GM12878 (cell line): Measurements from ENCODE around the gene PLAAT3. TPM values are rescaled to one million over a fixed set of nuclear protein-coding genes. Genes with fewer than 3 reads are reported as not detected.

Experiments
- ATAC-seq: fragments of 200-7000 bp; cut with Tn5 transposase; 3 replicates; pipeline ENCODE4 v1.9.1; 2020; ENCODE audit warnings: mild to moderate bottlenecking, moderate library complexity
- BruUV-seq: library from RNA; stranded (reverse); fragments of 400-500 nt; replicated peaks from 2 replicates; lab custom pipeline; 2021; lab: Mats Ljungman, UMichigan
- CTCF ChIA-PET: fragments of 300-600 bp; sonication (Branson Sonifier 250); formaldehyde crosslinking; extraction: SDS; loops from one replicate; lab custom pipeline; 2021; ENCODE audit warnings: inconsistent platforms; lab: Yijun Ruan, JAX
- POLR2A ChIA-PET: fragments of 350-600 bp; formaldehyde crosslinking; extraction: SDS; loops from one replicate; lab custom pipeline; 2021; ENCODE audit warnings: inconsistent platforms; lab: Charles Lee
- RAD21 ChIA-PET: fragments of 300-600 bp; sonication (Branson Sonifier 250); formaldehyde crosslinking; loops from one replicate; lab custom pipeline; 2023; ENCODE audit warnings: antibody characterized with exemption; ENCODE audit not compliant: unreplicated experiment; lab: Charles Lee
- SMC1A ChIA-PET: fragments of 300-600 bp; sonication (Branson Sonifier 250); formaldehyde crosslinking; loops from one replicate; lab custom pipeline; 2023; ENCODE audit not compliant: unreplicated experiment, uncharacterized antibody; lab: Charles Lee
- DNase-seq: peaks from one replicate; pipeline ENCODE4 v3.0.0-alpha.2; 2011; ENCODE audit warnings: low read depth, low spot score
- FAIRE-seq: peaks from 3 replicates; lab custom pipeline; 2011; peaks lifted over from hg19 to GRCh38; lab: Jason Lieb, UNC
- H2AFZ ChIP-seq: 2 replicates; pipeline ENCODE4 v1.6.0; 2011; ENCODE audit warnings: low read depth, low read length, control low read depth; ENCODE audit not compliant: control insufficient read depth
- H3K27ac ChIP-seq: 2 replicates; pipeline ENCODE4 v1.5.1; 2011; ENCODE audit warnings: control low read depth; ENCODE audit not compliant: control insufficient read depth, insufficient read depth
- H3K27me3 ChIP-seq, 2 experiments: replicated peaks in 1 of 2; 2 replicates each; pipeline versions ENCODE4 v1.6.0 to v1.6.1; 2011; ENCODE audit warnings: low read length in 1 of 2; ENCODE audit not compliant: control insufficient read depth in 2 of 2, insufficient read depth in 2 of 2
- H3K36me3 ChIP-seq, 2 experiments: 2 replicates each; pipeline ENCODE4 v1.5.1; 2011; ENCODE audit warnings: low read length in 1 of 2; ENCODE audit not compliant: control insufficient read depth in 2 of 2, insufficient read depth in 2 of 2
- H3K4me1 ChIP-seq: 2 replicates; pipeline ENCODE4 v1.6.1; 2011; ENCODE audit warnings: mild to moderate bottlenecking, low read length, moderate library complexity, mixed read lengths; ENCODE audit not compliant: control insufficient read depth, insufficient read depth
- H3K4me2 ChIP-seq: 2 replicates; pipeline ENCODE4 v1.6.0; 2011; ENCODE audit warnings: control low read depth; ENCODE audit not compliant: control insufficient read depth, insufficient read depth
- H3K4me3 ChIP-seq: fragments of 200-600 bp; sonication (generic); 2 replicates; pipeline ENCODE4 v1.5.1; 2016
- H3K79me2 ChIP-seq: 2 replicates; pipeline ENCODE4 v1.6.0; 2011; ENCODE audit warnings: low read length; ENCODE audit not compliant: control insufficient read depth, insufficient read depth
- H3K9ac ChIP-seq: 2 replicates; pipeline ENCODE4 v1.8.0; 2011; ENCODE audit warnings: low read length, control low read depth, mixed read lengths; ENCODE audit not compliant: control insufficient read depth, insufficient read depth
- H3K9me3 ChIP-seq: replicated peaks from 3 replicates; pipeline ENCODE4 v1.5.1; 2011; ENCODE audit warnings: mild to moderate bottlenecking, low read length; ENCODE audit not compliant: control insufficient read depth, insufficient read depth
- H4K20me1 ChIP-seq: 2 replicates; pipeline ENCODE4 v1.6.0; 2011; ENCODE audit not compliant: control insufficient read depth, insufficient read depth
- ASH2L ChIP-seq: fragments of 300-600, 200-600 bp; sonication (generic); IDR thresholded peaks from 2 replicates; pipeline ENCODE4 v1.6.1; 2017; ENCODE audit warnings: low read depth, mild to moderate bottlenecking, borderline replicate concordance
- CEBPZ ChIP-seq: fragments of 150-350 bp; IDR thresholded peaks from 2 replicates; pipeline ENCODE4 v1.6.1; 2016; ENCODE audit warnings: low read depth, low read length
- DPF2 ChIP-seq: fragments of 450-650 bp; IDR thresholded peaks from 2 replicates; pipeline ENCODE4 v1.6.1; 2017; ENCODE audit warnings: mild to moderate bottlenecking
- E2F8 ChIP-seq: fragments of 450-650 bp; IDR thresholded peaks from 2 replicates; pipeline ENCODE4 v1.6.1; 2018; ENCODE audit warnings: mild to moderate bottlenecking, low read depth, moderate library complexity; ENCODE audit not compliant: partially characterized antibody
- IKZF1 ChIP-seq: fragments of 450-650 bp; conservative IDR thresholded peaks from 2 replicates; pipeline ENCODE4 v1.6.1; 2017; ENCODE audit warnings: antibody characterized with exemption, mild to moderate bottlenecking
- IKZF2 ChIP-seq, 2 experiments: fragments of 450-650 bp; IDR thresholded peaks; 2 replicates each; pipeline ENCODE4 v1.6.1; 2017; ENCODE audit warnings: mild to moderate bottlenecking in 2 of 2, moderate library complexity in 2 of 2
- JUNB ChIP-seq: IDR thresholded peaks from 2 replicates; pipeline ENCODE4 v1.6.1; 2016; ENCODE audit warnings: antibody characterized with exemption, mild to moderate bottlenecking
- POLR2AphosphoS5 ChIP-seq: IDR thresholded peaks from 2 replicates; pipeline ENCODE4 v1.6.1; 2011; ENCODE audit warnings: mild to moderate bottlenecking, low read length, inconsistent platforms
- POU2F2 ChIP-seq: IDR thresholded peaks from 3 replicates; pipeline ENCODE4 v1.6.1; 2011; ENCODE audit warnings: low read depth, mild to moderate bottlenecking, low read length, borderline replicate concordance
- RUNX3 ChIP-seq: IDR thresholded peaks from 2 replicates; pipeline ENCODE4 v1.6.1; 2012; ENCODE audit warnings: low read length, inconsistent platforms
- SMAD1 ChIP-seq: fragments of 450-650 bp; IDR thresholded peaks from 2 replicates; pipeline ENCODE4 v1.6.1; 2018; ENCODE audit warnings: mild to moderate bottlenecking, low read depth; ENCODE audit not compliant: partially characterized antibody
- ZNF207 ChIP-seq: fragments of 450-650 bp; IDR thresholded peaks from 2 replicates; pipeline ENCODE4 v1.6.1; 2014; ENCODE audit warnings: antibody characterized with exemption, mild to moderate bottlenecking, borderline replicate concordance
- WGBS: methylation state at CpG from one replicate; pipeline ENCODE4 v1.1.6; 2016; ENCODE audit warnings: low lambda C conversion rate; ENCODE audit not compliant: insufficient replicate concordance, insufficient coverage; ENCODE audit errors: missing lambda C conversion rate; 5-methylcytosine and 5-hydroxymethylcytosine counted together
- in situ Hi-C: fragments of 300-500 bp; cut with MboI; formaldehyde crosslinking; loops from 9 replicates; pipeline ENCODE4 v1.14.3; 2018; ENCODE audit warnings: mixed read lengths
- intact Hi-C: fragments of 100-400 bp; cut with micrococcal nuclease; formaldehyde crosslinking; loops from one replicate; pipeline ENCODE4 v1.14.2; 2022; ENCODE audit not compliant: unreplicated experiment
- polyA plus RNA-seq, 11 experiments: library from polyadenylated mRNA; depleted of rRNA in 4 of 11; unstranded in 6 of 11; stranded (reverse) in 5 of 11; fragments of >200 nt; fragmentation: Nextera tagmentation in 4 of 11; fragmentation: Illumina TruSeq in 1 of 11; extraction: Ambion mirVana in 4 of 11; extraction: Trizol in 1 of 11; gene quantifications; 1 replicate in 1 of 11; 2 replicates in 10 of 11; pipeline versions ENCODE4 v1.2.1 to v1.2.3, GENCODE V29; 2011 to 2016; ENCODE audit warnings: inconsistent platforms in 2 of 11, missing spikeins in 2 of 11, low read depth in 1 of 11
- total RNA-seq, 4 experiments: library from RNA; depleted of rRNA in 3 of 4; stranded (reverse); fragments of >200 nt in 3 of 4; fragmentation: Illumina TruSeq in 1 of 4; extraction: Trizol in 1 of 4; gene quantifications; 2 replicates each; pipeline versions ENCODE4 v1.2.1 to v1.2.3, GENCODE V29; 2013 to 2021

Gene PLAAT3
- total and polyA plus RNA-seq, 10 of the 15 experiments (the other 5 are each of a cell fraction or from before 2014, with no cell fraction given) = 4.8 to 37.0 (median 14.8) TPM

GRCh38 chr11:63536669-63537292 is 77.5 kb downstream of the PLAAT3 start, which contains the start of gene PLAAT4:
Gene PLAAT4 (plus strand): TSS chr11:63536808. CDS start chr11:63536869, 61 bp downstream.
- Histone ChIP-seq H2AFZ (peak within 1 kb of the TSS; percentile 59), H3K79me2 (no peaks in the 10 kb centered on the region), H3K27ac (peak within 1 kb of the TSS; percentile 47), H4K20me1 (no peaks in the 10 kb centered on the region), H3K27me3 (no peaks in the 10 kb centered on the region), H3K4me1 (peaks cover 32% of the 10 kb centered on the region), H3K9ac (peak within 1 kb of the TSS; percentile 48), H3K36me3 (no peaks in the 10 kb centered on the region), H3K4me3 (peak within 1 kb of the TSS; percentile 70), H3K9me3 (no peaks in the 10 kb centered on the region), H3K4me2 (peak within 1 kb of the TSS; percentile 75)
- BruUV-seq = TSS peak; percentile 61
- FAIRE-seq (peak; percentile 82), ATAC-seq (peak; percentile 62), DNase-seq (peak; percentile 45)
- ChIA-PET CTCF (interaction anchor here (0.6 to 1.9 kb wide), 10 partner anchors 15 to 201 kb away, joined by 3 to 6 read pairs (median 3); no protein-coding TSS in a partner anchor), POLR2A (interaction anchor here (0.8 to 2.1 kb wide), 4 partner anchors 27 to 97 kb away, joined by 3 to 9 read pairs (median 3); partner anchors contain the start of gene PLAAT2), RAD21 (interaction anchor here (1.0 to 2.2 kb wide), 7 partner anchors 15 to 57 kb away, joined by 3 to 10 read pairs (median 7); partner anchors contain the start of gene PLAAT2), SMC1A (interaction anchor here (0.7 to 3.7 kb wide), 14 partner anchors 10 to 95 kb away, joined by 3 to 12 read pairs (median 4); partner anchors contain the start of gene PLAAT2)
- intact Hi-C loops (no loop called here), in situ Hi-C loops (no loop called here)
- 21% methylated on average over 10 of the region's 10 CpGs for WGBS
- TF ChIP-seq JUNB (peak; percentile 89), POU2F2 (0 out of 3 replicates have a peak, but pooled peaks have one; percentile 32), IKZF2 (IDR thresholded peaks at IDR 0.05) (peak in 1 of 2 experiments; percentile 13; a peak in 1 of 4 replicates), RUNX3 (peak; percentile 49), POLR2AphosphoS5 (peak; percentile 54), ASH2L (peak; percentile 78; the same call in 1 of the 2 replicates), E2F8 (no peak), ZNF207 (no peak), DPF2 (0 out of 2 replicates have a peak, but pooled peaks have one; percentile 24), IKZF1 (0 out of 2 replicates have a peak, but pooled peaks have one; percentile 6), SMAD1 (no peak), CEBPZ (no peak)
